HG03280 (cell line): Measurements from ENCODE around the gene EFNA1.

Source experiments
- ATAC-seq: cut with Tn5 transposase; IDR thresholded peaks from one replicate; pipeline ENCODE4 v1.9.1; 2021; ENCODE audit warnings: mild to moderate bottlenecking, moderate library complexity; ENCODE audit not compliant: unreplicated experiment

Gene EFNA1, protein sequence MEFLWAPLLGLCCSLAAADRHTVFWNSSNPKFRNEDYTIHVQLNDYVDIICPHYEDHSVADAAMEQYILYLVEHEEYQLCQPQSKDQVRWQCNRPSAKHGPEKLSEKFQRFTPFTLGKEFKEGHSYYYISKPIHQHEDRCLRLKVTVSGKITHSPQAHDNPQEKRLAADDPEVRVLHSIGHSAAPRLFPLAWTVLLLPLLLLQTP

GRCh38 chr1:155127105-155127966 is at the start of gene EFNA1:
TSS of gene EFNA1 (plus strand) at chr1:155127876. CDS start at chr1:155127978, 102 bp downstream.
- no peak for ATAC-seq

DNA sequence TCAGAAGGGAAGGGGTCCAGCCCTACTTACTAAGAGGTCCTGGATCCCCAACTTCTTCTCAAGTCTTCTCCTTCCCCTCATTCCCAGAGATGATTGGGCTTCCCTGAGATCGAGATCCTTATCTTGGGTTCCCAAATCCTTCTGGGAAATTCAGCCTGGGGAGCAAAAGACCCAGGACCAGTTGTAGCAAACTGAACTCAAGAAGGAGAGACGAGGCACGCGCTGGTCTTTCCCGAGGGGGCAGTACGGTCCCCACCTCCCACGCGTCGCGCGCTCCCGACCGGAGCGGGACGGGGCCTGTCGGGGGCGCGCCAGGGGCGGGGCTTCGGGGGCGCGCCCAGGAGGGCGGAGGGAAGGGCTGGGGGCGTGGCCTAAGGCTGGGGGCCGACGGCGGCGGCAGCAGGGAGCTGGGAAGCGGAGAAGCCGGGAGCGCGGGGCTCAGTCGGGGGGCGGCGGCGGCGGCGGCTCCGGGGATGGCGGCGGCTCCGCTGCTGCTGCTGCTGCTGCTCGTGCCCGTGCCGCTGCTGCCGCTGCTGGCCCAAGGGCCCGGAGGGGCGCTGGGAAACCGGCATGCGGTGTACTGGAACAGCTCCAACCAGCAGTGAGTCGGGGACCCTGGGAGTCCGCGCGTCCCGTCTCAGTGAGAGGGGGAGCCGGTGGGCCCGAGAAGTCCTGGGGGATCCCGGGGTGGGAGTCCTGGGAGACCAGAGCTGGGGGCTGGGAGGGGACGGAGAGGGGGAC is 49.0 kb upstream of the EFNA1 start, which contains the start of gene EFNA3:
EFNA3 (plus strand) TSS at position 369 of the 741 bp plus-strand sequence; CDS start at position 474, 105 bp downstream.
- no peak for ATAC-seq

GRCh38 chr1:155079210-155079486 is 48.5 kb upstream of the EFNA1 start:
- no peak for ATAC-seq

GRCh38 chr1:155079487-155080311 is 48.0 kb upstream of the EFNA1 start:
- ATAC-seq = no peak

- no peak for ATAC-seq
These were observed 47.1 kb upstream of the EFNA1 start for GRCh38 chr1:155080312-155081228.

GRCh38 chr1:155081472-155082300 is 46.0 kb upstream of the EFNA1 start:
- no peak for ATAC-seq

DNA sequence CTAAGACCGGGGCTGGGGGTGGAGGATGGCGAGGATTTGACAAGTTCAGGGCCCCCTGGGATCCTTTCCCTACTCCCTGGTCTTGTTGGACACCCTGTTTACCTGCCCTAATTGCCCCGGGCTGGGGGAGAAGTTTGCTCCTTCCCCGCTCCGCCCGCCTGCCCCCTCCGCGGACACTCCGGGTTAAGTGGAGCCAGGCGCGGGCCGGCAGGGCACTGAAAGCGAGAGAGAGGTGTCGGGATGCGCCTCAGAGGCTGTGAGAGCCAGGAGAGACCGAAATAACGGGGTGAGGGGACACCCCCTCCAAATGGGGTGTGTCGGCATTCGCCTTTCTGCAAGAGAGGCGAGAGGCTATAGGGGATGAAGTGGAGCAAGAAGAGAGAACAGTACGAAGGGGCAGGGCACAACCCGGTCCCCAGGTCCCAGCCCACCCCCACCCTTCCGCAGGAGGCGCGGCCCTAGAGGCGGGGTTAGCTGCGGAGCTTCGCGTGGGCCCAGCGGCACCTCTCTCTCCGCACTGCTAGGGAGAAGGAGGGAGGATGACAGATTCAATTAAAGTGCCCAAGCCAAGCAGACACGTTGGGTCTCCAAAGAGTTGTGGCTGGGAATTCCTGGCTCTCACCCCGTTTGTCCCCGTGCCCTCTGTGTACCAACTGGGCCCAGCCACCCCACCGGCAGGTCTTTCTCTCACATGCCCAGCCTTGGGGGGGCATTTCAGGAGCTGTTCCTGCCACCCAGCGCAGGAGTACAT is 45.2 kb upstream of the EFNA1 start:
- no peak for ATAC-seq

- no peak for ATAC-seq
These were observed 44.6 kb upstream of the EFNA1 start for GRCh38 chr1:155083052-155083541.

GRCh38 chr1:155083865-155084721 is 43.6 kb upstream of the EFNA1 start:
- ATAC-seq = peak; percentile 2

DNA sequence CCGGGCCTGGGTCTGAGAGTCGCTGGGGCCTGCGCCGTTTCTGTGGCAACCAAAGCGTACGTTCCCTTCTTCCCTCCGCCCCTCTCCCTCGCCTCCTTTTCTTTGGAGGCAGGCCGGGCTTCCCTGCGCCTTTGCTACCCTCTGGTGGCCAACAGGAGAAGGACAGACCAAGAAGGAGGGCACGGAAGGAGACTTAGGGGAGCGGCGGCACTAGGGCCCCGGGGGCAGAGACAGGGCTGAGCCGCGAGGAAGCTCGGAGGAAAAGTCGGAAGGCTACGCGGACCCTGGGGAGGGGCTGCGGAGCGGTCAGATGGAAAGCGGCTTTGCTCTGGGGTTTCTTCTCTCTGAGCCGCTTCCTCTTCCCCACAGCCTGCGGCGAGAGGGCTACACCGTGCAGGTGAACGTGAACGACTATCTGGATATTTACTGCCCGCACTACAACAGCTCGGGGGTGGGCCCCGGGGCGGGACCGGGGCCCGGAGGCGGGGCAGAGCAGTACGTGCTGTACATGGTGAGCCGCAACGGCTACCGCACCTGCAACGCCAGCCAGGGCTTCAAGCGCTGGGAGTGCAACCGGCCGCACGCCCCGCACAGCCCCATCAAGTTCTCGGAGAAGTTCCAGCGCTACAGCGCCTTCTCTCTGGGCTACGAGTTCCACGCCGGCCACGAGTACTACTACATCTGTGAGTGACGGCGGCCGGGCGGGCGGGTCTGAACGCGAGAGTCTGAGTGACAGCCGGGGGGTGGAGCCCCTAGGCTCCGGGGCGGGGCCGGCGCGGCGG is 42.8 kb upstream of the EFNA1 start:
- ATAC-seq = peak; percentile 77

DNA sequence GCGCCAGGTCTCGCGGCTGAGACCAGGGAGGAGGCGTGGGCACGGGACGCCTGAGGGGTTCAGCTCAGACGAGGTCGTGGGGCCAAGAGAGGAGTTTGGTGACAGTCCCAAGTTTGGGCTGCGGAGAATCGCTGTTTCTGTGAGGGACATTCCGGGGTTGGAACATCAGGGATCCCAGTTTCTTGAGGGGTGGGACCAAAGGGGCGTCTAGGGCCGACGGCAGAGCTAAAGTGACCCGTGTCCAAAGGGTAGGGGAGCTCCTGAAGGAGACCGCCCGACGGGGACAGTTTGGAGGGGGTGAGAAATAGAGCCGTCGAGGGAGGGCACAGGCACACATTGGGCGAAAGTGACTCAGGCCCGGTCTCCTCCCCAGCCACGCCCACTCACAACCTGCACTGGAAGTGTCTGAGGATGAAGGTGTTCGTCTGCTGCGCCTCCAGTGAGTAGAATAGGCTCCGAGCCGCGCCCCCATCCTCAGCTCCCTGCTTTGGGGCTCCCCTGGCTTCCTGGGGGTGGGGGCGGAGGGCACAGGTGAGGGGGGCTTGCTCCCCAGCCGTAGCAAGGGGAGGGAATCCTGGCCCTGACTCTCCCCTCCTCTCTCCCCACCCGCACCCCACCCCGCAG is 42.1 kb upstream of the EFNA1 start:
- no peak for ATAC-seq

GRCh38 chr1:155086128-155086741 is 41.4 kb upstream of the EFNA1 start:
- ATAC-seq = no peak

DNA sequence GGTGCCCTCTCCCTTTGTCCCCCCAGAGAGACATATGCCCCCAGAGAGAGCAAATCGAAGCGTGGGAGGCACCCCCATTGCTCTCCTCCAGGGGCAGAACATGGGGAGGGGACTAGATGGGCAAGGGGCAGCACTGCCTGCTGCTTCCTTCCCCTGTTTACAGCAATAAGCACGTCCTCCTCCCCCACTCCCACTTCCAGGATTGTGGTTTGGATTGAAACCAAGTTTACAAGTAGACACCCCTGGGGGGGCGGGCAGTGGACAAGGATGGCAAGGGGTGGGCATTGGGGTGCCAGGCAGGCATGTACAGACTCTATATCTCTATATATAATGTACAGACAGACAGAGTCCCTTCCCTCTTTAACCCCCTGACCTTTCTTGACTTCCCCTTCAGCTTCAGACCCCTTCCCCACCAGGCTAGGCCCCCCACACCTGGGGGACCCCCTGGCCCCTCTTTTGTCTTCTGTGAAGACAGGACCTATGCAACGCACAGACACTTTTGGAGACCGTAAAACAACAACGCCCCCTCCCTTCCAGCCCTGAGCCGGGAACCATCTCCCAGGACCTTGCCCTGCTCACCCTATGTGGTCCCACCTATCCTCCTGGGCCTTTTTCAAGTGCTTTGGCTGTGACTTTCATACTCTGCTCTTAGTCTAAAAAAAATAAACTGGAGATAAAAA is 40.7 kb upstream of the EFNA1 start:
- no peak for ATAC-seq

GRCh38 chr1:155091071-155092051 is 36.3 kb upstream of the EFNA1 start:
- ATAC-seq = no peak
